ENCODE measurements around the gene LHFPL2. TPM values are rescaled to one million over a fixed set of nuclear protein-coding genes. Genes with fewer than 3 reads are reported as not detected.
"Not testable (repeated sequence)": the region's sequence is repeated elsewhere in the genome, so short reads cannot be mapped to it uniquely, and the experiment has no call there.

Gene LHFPL2
- total and polyA plus RNA-seq, 2 donors (not counting 1 experiment from before 2014, with no cell fraction given): 3.8 to 35.5 TPM

DNA sequence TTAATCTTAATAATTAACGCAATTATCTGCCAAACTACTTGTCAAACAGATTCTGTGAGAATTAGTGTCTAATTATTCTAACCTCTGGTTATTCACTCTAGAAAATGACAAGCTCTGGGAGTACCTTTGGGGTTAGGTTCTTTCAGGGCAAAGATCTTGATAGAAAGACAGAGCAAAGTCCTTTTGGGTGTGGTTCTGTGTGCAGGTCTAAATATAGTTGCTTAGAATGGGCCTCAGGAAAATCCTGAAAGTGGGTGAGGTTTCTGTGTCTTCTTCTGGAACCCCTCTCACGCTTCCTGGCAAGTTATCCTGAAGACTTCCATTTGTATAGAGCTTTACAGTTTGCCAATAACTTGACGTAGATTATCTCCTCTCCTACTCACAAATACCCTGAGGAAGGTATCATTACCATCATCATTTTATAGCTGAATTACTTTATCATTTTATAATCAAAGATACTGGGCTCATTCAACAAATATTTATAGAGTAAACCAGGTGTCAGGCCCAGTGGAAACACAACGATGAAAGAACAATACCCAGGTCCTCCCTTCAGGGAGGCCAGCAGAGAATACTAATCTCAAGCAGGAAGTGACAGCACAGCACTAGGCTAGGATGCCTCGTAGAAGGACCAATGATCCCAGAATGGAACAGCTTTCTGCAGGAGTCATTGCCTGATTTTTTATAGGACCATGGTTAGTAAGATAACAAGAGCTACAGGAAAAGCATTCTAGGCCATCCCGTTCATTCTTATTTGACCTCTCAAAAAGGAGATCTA, 27.6 kb upstream of the LHFPL2 start:
- DNase-seq: no peak
- ATAC-seq (ENCODE audit: low read depth): no peak
- no peak for TF ChIP-seq EZH2 (IDR thresholded peaks at IDR 0.05; ENCODE audit: borderline replicate concordance, insufficient read depth, low read depth, low read length, poor library complexity, severe bottlenecking)
- TF ChIP-seq, protein P1, sequence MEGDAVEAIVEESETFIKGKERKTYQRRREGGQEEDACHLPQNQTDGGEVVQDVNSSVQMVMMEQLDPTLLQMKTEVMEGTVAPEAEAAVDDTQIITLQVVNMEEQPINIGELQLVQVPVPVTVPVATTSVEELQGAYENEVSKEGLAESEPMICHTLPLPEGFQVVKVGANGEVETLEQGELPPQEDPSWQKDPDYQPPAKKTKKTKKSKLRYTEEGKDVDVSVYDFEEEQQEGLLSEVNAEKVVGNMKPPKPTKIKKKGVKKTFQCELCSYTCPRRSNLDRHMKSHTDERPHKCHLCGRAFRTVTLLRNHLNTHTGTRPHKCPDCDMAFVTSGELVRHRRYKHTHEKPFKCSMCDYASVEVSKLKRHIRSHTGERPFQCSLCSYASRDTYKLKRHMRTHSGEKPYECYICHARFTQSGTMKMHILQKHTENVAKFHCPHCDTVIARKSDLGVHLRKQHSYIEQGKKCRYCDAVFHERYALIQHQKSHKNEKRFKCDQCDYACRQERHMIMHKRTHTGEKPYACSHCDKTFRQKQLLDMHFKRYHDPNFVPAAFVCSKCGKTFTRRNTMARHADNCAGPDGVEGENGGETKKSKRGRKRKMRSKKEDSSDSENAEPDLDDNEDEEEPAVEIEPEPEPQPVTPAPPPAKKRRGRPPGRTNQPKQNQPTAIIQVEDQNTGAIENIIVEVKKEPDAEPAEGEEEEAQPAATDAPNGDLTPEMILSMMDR (IDR thresholded peaks at IDR 0.05): no peak
- peaks cover 0 to 2% (median 0%) of the 10 kb centered on the region in 4 experiments for H3K27me3 ChIP-seq (replicated peaks in 1 of 4; ENCODE audit: control extremely low read depth in 1 of 4, control insufficient read depth in 3 of 4, insufficient read depth in 4 of 4, low read length in 3 of 4)
- H4K20me1 ChIP-seq (ENCODE audit: control insufficient read depth, insufficient read depth, low read length, poor library complexity, severe bottlenecking): no peaks in the 10 kb centered on the region
- ChIA-PET CTCF (interaction anchor here (0.5 kb wide), 1 partner anchor 15 kb away, joined by 3 read pairs; no protein-coding TSS in a partner anchor), POLR2A (no interaction called here)
- H3K4me2 ChIP-seq (replicated peaks; ENCODE audit: low read depth, low read length, poor library complexity, severe bottlenecking): no peak overlapping the region
- H2AFZ ChIP-seq (ENCODE audit: insufficient read depth, low read depth, low read length, poor library complexity, severe bottlenecking): no peak overlapping the region
- no peak overlapping the region for H3K27ac ChIP-seq (ENCODE audit: low read length in 2 of 2)
- H3K4me1 ChIP-seq (ENCODE audit: control insufficient read depth in 2 of 2, insufficient read depth in 2 of 2, low read length in 2 of 2): no peaks in the 10 kb centered on the region
- no peaks in the 10 kb centered on the region for H3K36me3 ChIP-seq (replicated peaks in 1 of 2; ENCODE audit: control extremely low read depth in 1 of 2, control insufficient read depth in 1 of 2, extremely low read depth in 1 of 2, insufficient read depth in 2 of 2, low read length in 1 of 2)
- no peak overlapping the region for H3K27ac Mint-ChIP-seq
- H3K4me3 Mint-ChIP-seq: no peak overlapping the region
- intact Hi-C loops (cut with micrococcal nuclease): no loop called here
- peaks cover 6% of the 10 kb centered on the region for H3K27me3 Mint-ChIP-seq
- no peaks in the 10 kb centered on the region for H3K4me1 Mint-ChIP-seq
- H3K4me3 ChIP-seq (ENCODE audit: control extremely low read depth in 1 of 5, extremely low read depth in 1 of 5, insufficient read depth in 1 of 5, low read depth in 2 of 5, low read length in 4 of 5): no peak overlapping the region
- WGBS (ENCODE audit: insufficient coverage): 81% methylated on average over 2 of the region's 6 CpGs
- no peaks in the 10 kb centered on the region for H3K9me3 ChIP-seq (ENCODE audit: control extremely low read depth in 1 of 3, control insufficient read depth in 2 of 3, insufficient read depth in 1 of 3, low read length in 2 of 3)
- H3K79me2 ChIP-seq (ENCODE audit: control insufficient read depth, insufficient read depth, low read length): no peaks in the 10 kb centered on the region
- H3K9me3 Mint-ChIP-seq (ENCODE audit: insufficient read depth): no peaks in the 10 kb centered on the region
- no peak overlapping the region for H3K9ac ChIP-seq (ENCODE audit: low read length)

- ATAC-seq (ENCODE audit: low read depth); DNase-seq; H3K79me2 ChIP-seq (ENCODE audit: control insufficient read depth, insufficient read depth, low read length); H3K27me3 Mint-ChIP-seq; H3K4me1 Mint-ChIP-seq; CTCF ChIA-PET; H3K9me3 ChIP-seq (ENCODE audit: control extremely low read depth in 1 of 3, control insufficient read depth in 2 of 3, insufficient read depth in 1 of 3, low read length in 2 of 3); H3K27ac Mint-ChIP-seq; H3K36me3 ChIP-seq (replicated peaks in 1 of 2; ENCODE audit: control extremely low read depth in 1 of 2, control insufficient read depth in 1 of 2, extremely low read depth in 1 of 2, insufficient read depth in 2 of 2, low read length in 1 of 2); H3K9me3 Mint-ChIP-seq (ENCODE audit: insufficient read depth); intact Hi-C loops (cut with micrococcal nuclease); H3K4me2 ChIP-seq (replicated peaks; ENCODE audit: low read depth, low read length, poor library complexity, severe bottlenecking); H3K4me3 Mint-ChIP-seq; H2AFZ ChIP-seq (ENCODE audit: insufficient read depth, low read depth, low read length, poor library complexity, severe bottlenecking); POLR2A ChIA-PET; H3K27ac ChIP-seq (ENCODE audit: low read length in 2 of 2); H4K20me1 ChIP-seq (ENCODE audit: control insufficient read depth, insufficient read depth, low read length, poor library complexity, severe bottlenecking); H3K27me3 ChIP-seq (replicated peaks in 1 of 4; ENCODE audit: control extremely low read depth in 1 of 4, control insufficient read depth in 3 of 4, insufficient read depth in 4 of 4, low read length in 3 of 4); H3K4me3 ChIP-seq (ENCODE audit: control extremely low read depth in 1 of 5, extremely low read depth in 1 of 5, insufficient read depth in 1 of 5, low read depth in 2 of 5, low read length in 4 of 5); H3K9ac ChIP-seq (ENCODE audit: low read length); H3K4me1 ChIP-seq (ENCODE audit: control insufficient read depth in 2 of 2, insufficient read depth in 2 of 2, low read length in 2 of 2): not testable (repeated sequence)
These were observed 25.3 kb upstream of the LHFPL2 start for GRCh38 chr5:78673827-78674226.
